Activated CD8-positive, alpha-beta memory T cell treated with anti-CD3 and anti-CD28 coated beads, Interleukin-2, amount 50 U/mL, for 24 hours (primary cell): ENCODE measurements around the gene CDSN.

Experiments
- DNase-seq: peaks from one replicate; pipeline ENCODE4 v3.0.0-alpha.2; 2020; ENCODE audit errors: extremely low read depth

CDSN gene

GRCh38 chr6:31145386-31145785 lies 25.1 kb upstream of the CDSN start:
- no peak for DNase-seq

DNA sequence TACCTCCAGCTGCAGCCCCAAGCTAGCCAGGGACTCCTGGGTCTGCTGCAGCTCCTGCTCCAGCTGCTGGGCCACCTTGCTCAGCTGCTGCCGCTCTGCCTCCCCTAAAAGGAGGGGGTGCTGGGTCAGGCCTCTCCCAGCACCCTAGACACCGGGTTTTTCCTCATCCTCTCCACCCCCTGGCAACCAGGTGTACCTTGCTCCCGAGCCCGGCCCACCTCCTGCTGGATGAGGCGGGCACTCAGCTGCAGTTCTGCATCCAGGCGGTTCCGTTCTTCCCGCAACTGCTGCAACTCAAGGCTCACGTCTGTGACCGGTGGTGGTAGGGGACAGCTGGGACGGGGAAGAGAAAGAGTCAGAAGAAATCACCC lies 24.7 kb upstream of the CDSN start:
- DNase-seq = no peak

- DNase-seq = no peak
Observed at GRCh38 chr6:31144296-31144969, 24.2 kb upstream of the CDSN start.

- DNase-seq = no peak
Observed at GRCh38 chr6:31143148-31143547, 22.9 kb upstream of the CDSN start.

DNA sequence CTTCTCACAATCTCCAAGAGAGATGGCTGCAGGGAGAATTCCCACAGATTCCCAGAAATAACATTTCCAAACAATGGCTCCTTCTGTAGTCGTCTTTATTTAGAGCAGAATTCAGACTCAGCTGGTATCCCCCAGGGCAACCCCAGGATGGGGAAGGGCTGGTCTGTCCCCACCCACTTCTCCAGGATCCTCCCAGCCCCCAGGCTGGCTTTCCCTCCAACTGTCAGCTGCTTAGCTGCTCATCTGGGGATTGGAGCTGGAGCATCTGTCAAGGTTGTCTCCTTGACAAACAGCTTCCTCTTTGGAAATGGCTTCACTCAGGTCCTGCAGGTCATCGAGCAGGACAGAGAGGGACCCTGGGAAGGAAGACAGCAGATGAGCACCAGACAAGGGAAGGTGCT lies 22.1 kb upstream of the CDSN start:
- DNase-seq = no peak

DNA sequence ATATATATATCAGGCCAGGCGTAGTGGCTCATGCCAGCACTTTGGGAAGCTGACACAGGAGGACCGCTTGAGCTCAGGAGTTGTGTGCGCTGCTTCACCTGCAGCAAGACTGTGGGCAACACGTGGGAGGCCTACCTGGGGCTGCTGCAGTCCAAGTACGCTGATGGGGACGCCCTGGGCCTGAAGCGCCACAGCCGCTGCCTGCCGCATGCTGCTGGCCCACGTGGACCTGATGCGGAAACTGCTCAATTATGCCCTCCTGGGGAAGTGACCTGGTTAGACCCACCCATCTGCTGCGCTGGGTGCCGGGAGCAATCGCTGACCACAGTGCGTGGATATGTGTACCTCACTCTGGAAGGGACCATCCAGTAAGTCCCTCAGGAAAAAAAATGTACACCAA lies 20.4 kb upstream of the CDSN start:
- DNase-seq = no peak

DNA sequence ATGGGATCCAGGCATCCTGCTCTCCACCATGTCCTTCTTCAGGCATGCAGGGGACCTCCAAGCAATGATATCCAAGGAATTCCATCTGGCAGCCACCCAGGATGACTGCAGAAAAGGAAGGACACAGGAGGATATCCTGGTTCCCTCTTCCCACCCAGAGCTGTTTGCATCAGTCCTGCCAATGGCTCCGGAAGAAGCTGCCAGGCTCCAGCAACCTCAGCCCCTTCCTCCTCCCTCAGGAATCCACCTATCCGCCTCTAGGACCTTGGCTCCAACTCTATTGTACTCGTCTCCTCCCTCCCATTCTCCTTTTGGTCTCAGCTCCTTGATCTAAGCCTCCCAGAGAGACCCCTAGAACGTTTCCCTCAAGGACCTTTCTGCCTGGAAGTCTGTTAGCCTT lies 19.4 kb upstream of the CDSN start:
- DNase-seq = no peak

DNA sequence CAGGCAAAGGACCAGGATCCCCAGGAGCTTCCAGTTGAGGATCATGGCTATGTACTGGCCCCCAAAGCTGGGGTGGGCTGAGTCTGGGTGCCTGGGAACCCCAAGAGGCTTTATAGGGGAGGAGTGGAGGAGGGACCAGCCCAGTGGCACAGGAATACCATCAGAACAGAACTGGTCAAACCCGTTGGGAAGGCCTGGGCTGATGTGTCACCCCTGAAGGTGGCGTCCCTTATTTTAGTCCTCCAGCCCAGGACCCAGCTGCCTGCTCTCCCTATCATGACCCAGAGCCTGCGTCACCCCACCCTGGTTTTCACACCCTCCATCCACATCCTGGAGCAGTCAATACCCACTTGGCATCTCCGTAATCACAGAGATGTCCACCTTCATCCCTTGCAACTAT lies 18.7 kb upstream of the CDSN start, which contains the start of gene PSORS1C2:
Gene PSORS1C2 (minus strand): TSS at position 85 of the 400 bp plus-strand sequence. CDS start 40 bp downstream, at position 45.
- DNase-seq = no peak

GRCh38 chr6:31135710-31136109 lies 15.5 kb upstream of the CDSN start:
- DNase-seq = no peak

DNA sequence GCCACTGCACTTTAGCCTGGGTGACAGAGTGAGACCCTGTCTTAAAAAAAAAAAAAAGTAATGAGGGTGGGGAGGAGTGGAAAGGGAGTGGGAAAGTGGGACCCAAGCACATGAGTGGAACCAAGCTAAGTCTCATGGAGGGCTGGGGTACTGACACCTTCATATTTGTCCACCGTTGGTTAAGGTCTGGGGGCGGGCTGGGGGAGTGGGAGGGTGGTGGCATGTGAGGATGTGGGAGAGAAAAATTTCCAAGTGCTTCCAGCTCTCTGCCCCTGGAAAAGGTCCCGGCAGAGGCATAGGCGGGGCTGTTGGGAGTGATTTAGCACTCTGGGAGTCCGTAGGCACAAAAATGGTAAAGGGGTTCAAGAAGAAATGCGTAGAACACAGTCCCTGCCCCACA lies 12.6 kb upstream of the CDSN start:
- no peak for DNase-seq

DNA sequence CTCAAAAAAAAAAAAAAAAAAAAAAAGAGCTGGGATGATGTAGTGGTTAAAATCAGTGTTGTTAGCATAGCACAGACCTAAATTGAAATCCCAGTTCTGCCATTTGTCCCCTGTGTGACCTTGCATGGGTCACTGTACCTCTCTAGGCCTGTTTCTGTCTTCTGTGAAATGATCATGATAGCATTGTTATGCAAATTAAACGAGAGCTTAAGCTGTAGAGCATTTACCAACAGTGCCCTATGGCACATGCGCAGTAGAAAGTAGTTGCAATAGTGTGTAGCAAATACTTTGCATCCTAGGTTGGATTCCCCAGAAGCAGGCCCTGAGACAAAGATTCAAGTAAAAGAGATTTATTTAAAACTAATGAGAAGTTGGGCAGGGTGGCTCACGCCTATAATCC lies 11.3 kb upstream of the CDSN start:
- DNase-seq = no peak

DNA sequence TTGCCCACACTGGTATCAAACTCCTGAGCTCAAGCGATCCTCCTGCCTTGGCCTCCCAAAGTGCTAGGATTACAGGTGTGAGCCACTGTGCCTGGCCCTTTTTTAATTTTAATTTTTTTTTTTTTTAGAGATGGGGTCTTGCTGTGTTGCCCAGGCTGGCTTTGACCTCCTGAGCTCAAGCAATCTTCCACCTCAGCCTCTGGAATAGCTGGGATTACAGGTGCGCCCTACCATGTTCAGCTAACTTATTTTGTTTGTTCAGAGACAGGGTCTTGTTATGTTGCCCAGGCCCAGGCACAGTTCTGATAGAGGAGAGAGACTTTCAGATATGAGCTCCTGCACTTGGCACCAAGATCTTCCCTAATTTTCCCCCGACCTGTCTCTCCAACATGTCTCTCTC lies 10.5 kb upstream of the CDSN start:
- DNase-seq = no peak

DNA sequence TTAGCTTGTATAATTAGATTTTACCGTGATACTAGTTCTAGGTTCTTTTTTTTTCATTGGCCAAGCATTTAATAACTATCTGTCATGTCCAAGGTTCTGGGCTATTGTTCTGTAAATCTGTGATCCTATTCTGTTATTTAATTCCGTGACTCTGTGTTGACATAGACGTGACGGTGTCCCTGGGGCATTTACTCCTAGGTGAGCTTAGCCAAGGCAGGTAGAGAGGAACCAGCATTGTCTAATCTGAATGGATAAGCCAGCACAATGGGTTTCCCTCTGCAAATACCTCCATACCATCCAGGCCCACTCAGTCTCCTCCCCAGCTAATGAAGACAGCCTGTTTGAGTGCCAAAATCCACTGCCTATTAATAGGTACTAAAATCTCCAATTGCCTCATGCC lies 8.9 kb upstream of the CDSN start:
- no peak for DNase-seq

DNA sequence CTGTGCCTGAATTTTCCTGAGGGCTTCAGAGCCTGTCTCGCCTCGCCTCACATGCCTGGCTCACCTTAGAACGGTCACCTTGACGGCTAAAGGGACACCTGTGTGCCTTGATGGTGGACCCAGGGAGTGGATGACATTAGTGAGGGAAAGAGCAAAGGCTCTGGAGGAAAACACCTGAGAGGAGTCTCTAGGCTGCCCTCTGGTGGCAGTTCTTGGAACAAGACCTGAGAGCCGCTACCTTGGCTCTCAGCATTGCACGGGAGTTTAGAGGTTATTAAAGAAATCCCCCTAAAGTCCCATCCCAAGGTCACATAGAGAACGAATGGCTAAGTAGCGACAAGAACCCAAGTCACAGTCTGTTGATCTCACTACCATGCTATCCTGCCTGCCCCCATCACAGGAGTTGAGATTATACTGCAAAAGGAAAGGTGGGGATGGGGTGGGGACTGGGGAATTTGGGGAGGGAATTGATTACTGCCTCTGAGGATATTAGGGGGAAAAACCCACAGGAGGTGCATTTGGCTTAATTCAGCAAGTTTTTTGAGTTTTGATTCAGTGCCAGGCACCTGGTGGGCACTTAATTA lies 7.9 kb upstream of the CDSN start:
- peak; percentile 24 for DNase-seq

DNA sequence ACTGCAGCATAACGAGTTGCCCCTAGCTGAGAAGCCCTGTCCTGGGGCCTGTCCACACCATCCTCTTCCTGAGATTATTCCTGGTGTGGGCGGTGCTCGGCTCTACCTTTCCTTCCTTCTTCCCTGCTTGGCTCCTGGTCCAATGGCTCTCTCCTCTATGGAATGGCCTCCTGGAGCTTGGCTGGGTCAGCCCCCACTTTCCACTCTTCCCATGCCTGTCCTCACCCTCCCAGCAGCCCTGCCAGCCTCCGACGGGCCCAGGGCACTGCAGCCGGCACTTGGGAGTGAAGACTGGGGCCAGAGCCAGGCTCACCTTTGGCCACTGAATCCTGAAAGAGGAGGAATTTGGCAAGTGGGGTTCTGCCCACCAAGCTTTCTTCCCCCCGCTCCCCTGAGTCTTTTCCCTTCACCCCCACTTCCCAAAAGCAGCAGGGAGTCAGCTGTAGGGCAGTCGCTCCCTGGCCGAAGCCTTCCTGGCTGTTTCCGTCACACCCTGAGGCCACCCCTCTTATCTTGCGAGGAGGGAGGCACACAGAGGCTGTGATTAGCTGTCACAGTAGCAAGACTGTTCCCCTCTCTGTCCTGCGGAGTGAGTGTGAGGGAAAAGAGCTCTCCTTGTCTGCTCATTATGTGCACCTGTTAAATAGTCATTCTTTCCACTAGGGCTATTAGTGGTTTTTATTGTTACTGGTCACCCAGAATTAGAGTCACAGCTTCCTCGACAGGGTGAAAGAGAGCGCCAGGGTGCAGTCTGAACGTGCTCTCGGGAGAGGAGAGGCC lies 6.3 kb upstream of the CDSN start:
- no peak for DNase-seq

DNA sequence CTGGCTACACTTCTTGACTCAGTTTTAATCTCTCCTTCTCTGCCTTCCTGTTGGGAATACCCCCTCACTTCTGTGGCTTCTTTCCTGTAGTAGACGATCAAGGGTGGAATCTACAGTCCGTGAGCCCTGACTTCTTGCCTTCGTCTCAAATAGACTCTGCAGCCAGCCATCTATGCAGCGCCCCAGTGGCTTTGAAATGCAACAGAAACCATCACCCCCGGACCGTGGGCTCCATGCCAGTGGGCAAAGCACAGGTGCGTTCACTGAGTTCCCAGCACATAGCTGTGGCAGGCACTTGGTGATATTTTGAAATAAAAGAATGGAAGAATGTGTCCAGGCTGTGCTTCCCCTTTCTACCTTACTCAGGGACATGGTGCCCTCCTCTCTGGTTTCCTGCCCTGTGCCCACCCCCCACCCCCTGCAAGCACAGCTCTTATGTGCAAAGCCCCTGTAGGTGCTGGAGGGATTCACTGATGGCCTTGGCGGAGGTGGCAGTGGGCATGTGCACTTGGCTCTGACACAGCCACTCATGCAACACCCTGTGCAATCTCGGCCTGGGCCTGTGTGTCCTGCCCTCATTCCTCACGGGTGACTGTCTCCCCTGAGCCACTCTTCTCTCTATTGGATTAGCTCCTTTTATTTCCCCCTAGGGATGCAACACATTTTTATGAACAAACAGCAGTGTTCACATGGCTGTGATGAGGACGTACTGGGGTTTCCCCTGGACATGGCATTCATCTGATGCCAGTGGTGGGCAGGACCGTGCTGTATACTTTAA lies 5.5 kb upstream of the CDSN start:
- no peak for DNase-seq

DNA sequence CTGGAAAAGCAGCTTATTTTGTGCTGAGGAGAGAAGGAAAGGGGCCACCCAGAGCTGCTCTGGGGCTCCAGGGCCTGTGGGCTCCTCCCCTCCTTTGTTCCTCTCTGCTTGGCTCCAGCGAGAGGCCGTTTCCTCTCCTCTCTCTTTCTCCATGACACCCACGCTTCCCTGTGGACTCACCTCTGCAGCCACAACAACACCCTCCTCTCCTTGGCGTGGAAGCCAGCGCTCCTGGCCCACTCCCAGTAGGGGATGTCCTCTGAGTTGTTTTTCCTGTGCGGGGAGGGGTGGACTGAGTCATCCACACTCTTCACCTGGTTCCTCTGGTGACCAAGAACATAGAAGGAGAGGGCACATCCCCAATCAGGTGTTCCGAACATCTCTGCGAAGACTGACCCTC lies 4.9 kb upstream of the CDSN start:
- no peak for DNase-seq

DNA sequence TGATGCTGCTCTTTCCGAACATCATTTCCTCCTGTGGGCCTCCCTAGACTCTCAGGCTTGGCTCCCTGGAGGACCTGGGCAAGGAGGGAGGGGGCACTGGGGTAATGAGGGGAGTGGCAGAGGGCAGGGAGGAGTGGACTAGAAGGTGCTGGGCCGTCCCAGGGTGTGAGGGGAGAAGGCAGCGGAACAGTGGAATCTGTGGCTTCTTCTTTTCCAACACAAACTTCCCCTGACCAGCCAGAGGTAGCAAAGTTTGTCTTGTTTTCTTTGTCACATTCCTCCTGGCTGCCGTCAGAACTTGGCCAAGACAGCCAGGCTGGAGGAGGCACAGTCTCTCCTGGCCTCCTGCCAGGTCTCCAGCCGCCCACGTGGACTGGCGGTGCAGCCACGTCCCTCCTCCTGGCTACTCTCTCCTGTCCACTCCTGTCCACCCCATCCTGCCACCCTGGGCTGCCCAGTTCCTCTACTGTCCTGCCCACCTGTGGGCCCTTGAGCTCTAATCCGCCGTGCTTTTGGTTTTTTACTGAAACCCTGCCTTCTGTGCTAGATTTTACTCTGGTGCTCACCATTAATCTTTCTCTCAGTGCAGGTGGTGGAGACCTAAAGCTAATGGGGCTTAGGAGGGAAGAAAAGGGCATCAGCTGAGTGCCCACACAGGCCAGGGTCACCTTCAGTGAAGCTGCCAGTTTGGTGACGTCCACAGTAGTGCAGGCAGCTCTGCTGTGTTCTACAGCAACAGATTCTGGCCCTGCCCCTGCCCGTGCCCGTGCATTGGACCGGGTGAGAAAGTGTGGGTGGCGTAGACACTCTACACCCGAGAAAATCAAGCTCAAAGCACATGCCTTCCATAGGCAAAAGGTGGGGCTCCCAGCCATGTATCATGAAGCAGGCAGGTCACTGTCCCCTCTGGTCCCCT lies 2.8 kb upstream of the CDSN start:
- DNase-seq = no peak

DNA sequence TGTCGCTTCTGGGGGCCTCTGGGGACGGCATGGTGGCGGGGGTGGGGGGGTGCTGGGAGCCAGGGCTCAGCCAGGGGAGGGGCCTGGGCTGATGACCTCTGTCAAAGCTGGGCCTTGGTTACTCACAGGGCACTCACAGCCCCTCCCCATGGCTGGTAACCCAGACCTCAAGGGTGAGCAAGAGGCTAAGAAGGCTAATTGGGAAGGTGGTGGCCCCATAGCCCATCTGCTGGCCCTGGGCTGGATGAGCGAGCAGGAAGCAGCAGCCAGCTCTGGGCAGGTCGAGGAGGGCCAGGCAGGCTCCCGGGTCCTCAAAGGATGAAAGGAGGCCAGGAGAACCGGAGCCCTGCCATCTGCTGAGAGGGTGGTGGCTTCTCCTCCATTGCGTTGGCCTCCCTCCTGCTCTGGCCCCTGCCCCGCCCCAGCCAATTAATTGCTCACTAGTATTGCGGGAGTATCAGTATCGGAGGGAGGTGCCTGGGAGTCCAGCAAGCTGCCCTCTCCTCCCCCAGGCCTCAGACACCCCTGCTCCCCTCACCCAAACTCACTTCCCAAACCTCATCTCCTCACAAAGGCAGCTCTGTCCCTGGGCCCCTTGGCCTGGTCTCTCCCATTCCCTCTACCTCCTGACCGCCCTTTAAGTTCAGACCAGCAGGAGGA lies 1.0 kb upstream of the CDSN start:
- no peak for DNase-seq

DNA sequence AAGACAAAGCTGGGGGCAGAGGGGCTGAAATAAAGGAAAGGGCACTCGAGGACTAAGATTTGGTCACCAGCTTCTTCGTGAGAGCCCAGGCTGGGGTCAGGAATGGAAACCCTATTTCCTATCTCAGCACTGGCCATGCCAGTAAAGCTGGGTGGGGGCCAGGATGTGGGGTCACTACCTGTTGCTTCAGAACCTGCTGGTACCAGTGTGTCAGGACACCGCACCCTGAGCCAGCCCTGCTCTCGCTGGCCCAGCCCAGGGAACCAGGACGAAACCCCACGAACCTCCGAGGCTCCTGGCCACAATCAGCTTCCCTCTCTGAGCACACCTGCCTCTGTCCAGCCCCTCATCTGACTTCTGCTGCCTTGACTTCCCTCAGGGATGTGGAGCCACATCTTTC lies 2.1 kb downstream of the CDSN start:
- no peak for DNase-seq
